Upper lobe of right lung (tissue), 1 donor: Measurements from ENCODE around the gene MB. TPM values are rescaled to one million over a fixed set of nuclear protein-coding genes. Genes with fewer than 3 reads are reported as not detected.

ENCODE experiments used
- ATAC-seq: fragments of 200-7000 bp; cut with Tn5 transposase; one replicate; pipeline ENCODE4 v1.9.1; 2020; ENCODE audit warnings: mild to moderate bottlenecking, moderate library complexity
- DNase-seq: peaks from one replicate; pipeline ENCODE4 v3.0.0-alpha.2; 2020
- H3K27ac ChIP-seq: fragments of 200-600 bp; one replicate; pipeline ENCODE4 v1.8.0; 2022
- H3K27me3 ChIP-seq: fragments of 200-600 bp; one replicate; pipeline ENCODE4 v1.8.0; 2022; ENCODE audit warnings: mild to moderate bottlenecking
- H3K36me3 ChIP-seq: fragments of 200-600 bp; one replicate; pipeline ENCODE4 v1.8.0; 2022
- H3K4me1 ChIP-seq: fragments of 200-600 bp; one replicate; pipeline ENCODE4 v1.8.0; 2022
- H3K4me3 ChIP-seq: fragments of 200-600 bp; one replicate; pipeline ENCODE4 v1.8.0; 2022; ENCODE audit warnings: mild to moderate bottlenecking
- H3K9me3 ChIP-seq: fragments of 200-600 bp; one replicate; pipeline ENCODE4 v1.8.0; 2022
- CTCF ChIP-seq: fragments of 200-600 bp; IDR thresholded peaks from one replicate; pipeline ENCODE4 v1.8.0; 2022; ENCODE audit warnings: antibody characterized with exemption
- intact Hi-C: fragments of 100-400 bp; cut with DNase I; formaldehyde crosslinking; loops from one replicate; pipeline ENCODE4 v1.11.0; 2022
- total RNA-seq: library from RNA; stranded (reverse); fragmentation: NEBNext Ultra II Directional; extraction: Animal tissue kit (Norgen Biotek cat#: 25700); gene quantifications from one replicate; pipeline ENCODE4 v1.2.1, GENCODE V29; 2021
- donor health status: DM: no; HTN: yes; CAD: no; lungs with severe emphysema.

Gene MB
- total RNA-seq, 1 donor from 2014 or later: 2.2 TPM

DNA sequence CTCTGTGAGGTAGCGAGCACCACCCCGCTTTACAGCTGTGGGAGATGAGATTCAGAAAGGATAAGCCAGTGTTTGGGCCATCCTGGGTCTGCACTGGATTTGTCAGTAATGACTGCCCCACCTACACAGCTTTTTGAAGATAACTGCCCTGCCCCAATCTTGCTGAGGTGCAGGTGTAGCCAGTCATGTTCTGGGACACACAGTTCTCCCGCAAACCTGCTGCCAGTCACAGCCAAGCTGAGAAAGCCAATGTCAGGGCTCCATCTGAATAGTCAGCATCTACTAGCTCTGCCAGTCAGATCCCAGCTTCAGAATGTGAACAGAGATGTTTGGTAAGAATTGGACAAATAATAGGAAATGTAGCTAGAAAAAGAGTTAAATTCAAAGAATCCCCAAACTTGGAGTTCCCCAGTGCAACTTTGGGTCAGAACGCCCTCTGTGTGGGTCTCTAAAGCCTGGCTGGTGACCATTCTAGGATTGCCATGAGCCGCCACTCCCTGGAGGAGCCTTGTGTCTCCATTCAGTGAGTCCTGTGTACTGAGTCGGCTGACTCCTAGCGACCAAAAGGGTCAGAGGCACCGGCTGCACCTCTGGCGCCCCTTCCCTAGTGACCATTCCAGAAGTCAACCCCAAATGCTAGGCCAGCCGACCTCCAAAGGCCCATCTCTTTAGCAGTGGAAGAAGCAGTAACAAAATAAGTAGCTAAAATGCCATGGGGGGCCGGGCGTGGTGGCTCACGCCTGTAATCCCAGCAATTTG, 2.4 kb upstream of the MB start:
- no peak for ATAC-seq
- H3K9me3 ChIP-seq: no peaks in the 10 kb centered on the region
- no peak overlapping the region for H3K4me3 ChIP-seq
- intact Hi-C loops: loop anchor here (10.0 kb wide), 1 partner anchor 295 kb away; no protein-coding TSS in a partner anchor
- no peaks in the 10 kb centered on the region for H3K36me3 ChIP-seq
- H3K4me1 ChIP-seq: peaks cover 5% of the 10 kb centered on the region
- TF ChIP-seq CTCF: no peak
- no peaks in the 10 kb centered on the region for H3K27me3 ChIP-seq
- no peak for DNase-seq
- no peak overlapping the region for H3K27ac ChIP-seq

DNA sequence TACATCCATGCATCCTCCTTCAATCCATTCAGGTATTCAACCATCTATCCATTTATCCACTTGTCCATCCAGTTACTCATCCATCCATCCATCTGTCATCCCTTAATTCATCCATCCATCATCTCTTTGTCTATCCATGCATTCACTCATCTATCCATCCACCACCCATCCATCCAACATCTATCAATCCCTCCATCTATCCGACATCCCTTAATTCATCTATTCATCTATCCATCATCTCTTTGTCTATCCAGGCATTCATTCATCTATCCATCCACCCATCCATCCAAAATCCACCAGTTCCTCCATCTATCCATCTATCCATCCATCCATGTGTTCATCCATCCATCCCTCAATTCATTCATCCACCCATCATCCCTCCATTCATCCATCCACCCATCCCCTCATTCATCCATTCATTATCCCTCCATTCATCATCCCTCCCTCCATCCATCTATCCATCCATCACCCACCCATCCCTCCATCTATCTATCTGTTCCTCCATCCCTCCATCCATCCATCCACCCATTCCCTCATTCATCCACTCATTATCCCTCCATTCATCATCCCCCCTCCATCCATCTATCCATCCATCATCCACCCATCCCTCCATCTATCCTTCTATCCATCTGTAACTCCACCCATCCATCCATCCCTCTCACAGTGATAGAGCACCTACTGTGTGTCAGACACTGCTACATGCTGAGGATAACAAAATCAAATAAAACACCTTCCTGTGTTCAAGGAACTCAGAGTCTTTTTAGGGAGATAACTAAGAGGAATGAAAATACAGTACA, 1.5 kb upstream of the MB start:
- H3K27me3 ChIP-seq: no peaks in the 10 kb centered on the region
- H3K4me1 ChIP-seq: peaks cover 5% of the 10 kb centered on the region
- no peaks in the 10 kb centered on the region for H3K36me3 ChIP-seq
- intact Hi-C loops: no loop called here
- no peak for TF ChIP-seq CTCF
- no peaks in the 10 kb centered on the region for H3K9me3 ChIP-seq
- no peak for DNase-seq
- no peak overlapping the region for H3K27ac ChIP-seq
- no peak overlapping the region for H3K4me3 ChIP-seq
- ATAC-seq: no peak

- Histone ChIP-seq H3K4me3 (no peak overlapping the region), H3K36me3 (no peaks in the 10 kb centered on the region), H3K27me3 (no peaks in the 10 kb centered on the region), H3K4me1 (no peaks in the 10 kb centered on the region), H3K9me3 (no peaks in the 10 kb centered on the region), H3K27ac (no peak overlapping the region)
- no peak for TF ChIP-seq CTCF
- ATAC-seq (no peak), DNase-seq (no peak)
- intact Hi-C loops: no loop called here
These were observed 1.1 kb downstream of the MB start for GRCh38 chr22:35616043-35616442.

GRCh38 chr22:35615156-35615555, 2.0 kb downstream of the MB start:
- Histone ChIP-seq H3K4me1 (no peaks in the 10 kb centered on the region), H3K27me3 (no peaks in the 10 kb centered on the region), H3K27ac (no peak overlapping the region), H3K9me3 (no peaks in the 10 kb centered on the region), H3K4me3 (no peak overlapping the region), H3K36me3 (no peaks in the 10 kb centered on the region)
- intact Hi-C loops: no loop called here
- DNase-seq: no peak
- no peak for ATAC-seq
- no peak for TF ChIP-seq CTCF

DNA sequence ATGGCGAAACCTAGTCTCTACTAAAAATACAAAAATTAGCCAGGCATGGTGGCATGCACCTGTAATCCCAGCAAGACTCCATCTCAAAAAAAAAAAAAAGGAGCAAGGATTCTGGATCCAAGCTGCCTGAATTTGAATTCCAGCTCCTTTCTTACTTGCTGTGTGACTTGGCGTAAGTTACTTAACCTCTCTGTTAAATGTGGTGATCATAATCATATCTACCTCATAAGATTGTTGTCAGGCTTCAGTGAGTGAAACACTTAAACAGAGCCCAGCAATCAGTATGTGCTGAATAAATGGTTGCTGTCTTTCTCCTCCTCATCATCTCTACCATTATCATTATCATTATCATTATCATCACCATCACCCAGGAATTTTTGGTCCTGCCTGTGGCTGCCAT, 2.7 kb downstream of the MB start:
- Histone ChIP-seq H3K4me3 (no peak overlapping the region), H3K4me1 (no peaks in the 10 kb centered on the region), H3K27me3 (no peaks in the 10 kb centered on the region), H3K27ac (no peak overlapping the region), H3K36me3 (no peaks in the 10 kb centered on the region), H3K9me3 (no peaks in the 10 kb centered on the region)
- ATAC-seq (no peak), DNase-seq (no peak)
- TF ChIP-seq CTCF: no peak
- intact Hi-C loops: no loop called here
